C4-2B (cell line): ENCODE results near the gene HDAC3.

Experiments
- H3K27ac ChIP-seq: fragments of 450-650 bp; 2 replicates; pipeline ENCODE4 v1.5.1; 2017
- CTCF ChIP-seq: fragments of 450-650 bp; conservative IDR thresholded peaks from 2 replicates; pipeline ENCODE4 v1.5.1; 2017; ENCODE audit warnings: mild to moderate bottlenecking
- ZFX ChIP-seq: fragments of 450-650 bp; IDR thresholded peaks from 2 replicates; pipeline ENCODE4 v1.6.1; 2017

Gene HDAC3

GRCh38 chr5:141647851-141648250 is 11.2 kb upstream of the HDAC3 start:
- no peak for TF ChIP-seq CTCF
- TF ChIP-seq ZFX: no peak
- H3K27ac ChIP-seq: no peak overlapping the region

- no peak for TF ChIP-seq ZFX
- no peak for TF ChIP-seq CTCF
- H3K27ac ChIP-seq: no peak overlapping the region
Observed at GRCh38 chr5:141647242-141647641, 10.6 kb upstream of the HDAC3 start.

GRCh38 chr5:141646026-141646425 is 9.4 kb upstream of the HDAC3 start:
- H3K27ac ChIP-seq: no peak overlapping the region
- TF ChIP-seq ZFX (no peak), CTCF (no peak)

GRCh38 chr5:141641634-141642267 is 5.1 kb upstream of the HDAC3 start:
- no peak overlapping the region for H3K27ac ChIP-seq

GRCh38 chr5:141640698-141641097 is 4.0 kb upstream of the HDAC3 start:
- no peak for TF ChIP-seq ZFX
- no peak overlapping the region for H3K27ac ChIP-seq

More at GRCh38 chr5:141641634-141642267, 5.1 kb upstream of the HDAC3 start:
- no peak for TF ChIP-seq CTCF
- TF ChIP-seq ZFX: no peak

- H3K27ac ChIP-seq: no peak overlapping the region
- no peak for TF ChIP-seq CTCF
- no peak for TF ChIP-seq ZFX
Observed at GRCh38 chr5:141640051-141640415, 3.4 kb upstream of the HDAC3 start.

- TF ChIP-seq CTCF: no peak
- TF ChIP-seq ZFX: no peak
- H3K27ac ChIP-seq: no peak overlapping the region
Observed at GRCh38 chr5:141639357-141640050, 2.9 kb upstream of the HDAC3 start.

- TF ChIP-seq ZFX (no peak), CTCF (no peak)
- no peak overlapping the region for H3K27ac ChIP-seq
Observed at GRCh38 chr5:141638771-141639170, 2.1 kb upstream of the HDAC3 start.
